Measurements from ENCODE around the gene ADGRV1.

Gene ADGRV1

GRCh38 chr5:91020065-91020800 lies 461.6 kb downstream of the ADGRV1 start:
- Histone ChIP-seq H3K27me3 (ENCODE audit: control insufficient read depth in 5 of 5, insufficient read depth in 4 of 5, low read length in 5 of 5) (no peaks in the 10 kb centered on the region), H3K36me3 (ENCODE audit: control insufficient read depth in 5 of 5, insufficient read depth in 5 of 5, low read length in 5 of 5) (no peaks in the 10 kb centered on the region), H3K4me1 (ENCODE audit: control insufficient read depth in 5 of 5, insufficient read depth in 5 of 5, low read length in 5 of 5) (peaks cover 0 to 54% (median 16%) of the 10 kb centered on the region in 5 donors), H3K9ac (ENCODE audit: low read length in 5 of 5) (no peak overlapping the region), H3K4me3 (ENCODE audit: low read depth in 1 of 5, low read length in 5 of 5) (no peak overlapping the region), H3K27ac (ENCODE audit: low read depth, low read length) (no peak overlapping the region), H3K9me3 (ENCODE audit: control insufficient read depth in 5 of 5, low read length in 5 of 5) (peaks cover 0 to 1% (median 0%) of the 10 kb centered on the region in 5 donors)

- no peak overlapping the region for H3K27ac ChIP-seq (ENCODE audit: low read depth, low read length)
- H3K27me3 ChIP-seq (ENCODE audit: control insufficient read depth in 5 of 5, insufficient read depth in 4 of 5, low read length in 5 of 5), result no peaks in the 10 kb centered on the region
- no peaks in the 10 kb centered on the region for H3K36me3 ChIP-seq (ENCODE audit: control insufficient read depth in 5 of 5, insufficient read depth in 5 of 5, low read length in 5 of 5)
- H3K9me3 ChIP-seq (ENCODE audit: control insufficient read depth in 5 of 5, low read length in 5 of 5), result no peaks in the 10 kb centered on the region
- no peak overlapping the region for H3K4me3 ChIP-seq (ENCODE audit: low read depth in 1 of 5, low read length in 5 of 5)
- no peak overlapping the region for H3K9ac ChIP-seq (ENCODE audit: low read length in 5 of 5)
- peaks cover 0 to 53% (median 10%) of the 10 kb centered on the region in 5 donors for H3K4me1 ChIP-seq (ENCODE audit: control insufficient read depth in 5 of 5, insufficient read depth in 5 of 5, low read length in 5 of 5)
Measured at GRCh38 chr5:91022518-91022917, 463.9 kb downstream of the ADGRV1 start.

- no peaks in the 10 kb centered on the region for H3K36me3 ChIP-seq (ENCODE audit: control insufficient read depth in 5 of 5, insufficient read depth in 5 of 5, low read length in 5 of 5)
- no peak overlapping the region for H3K4me3 ChIP-seq (ENCODE audit: low read depth in 1 of 5, low read length in 5 of 5)
- no peak overlapping the region for H3K9ac ChIP-seq (ENCODE audit: low read length in 5 of 5)
- peaks cover 0 to 40% (median 4%) of the 10 kb centered on the region in 5 donors for H3K4me1 ChIP-seq (ENCODE audit: control insufficient read depth in 5 of 5, insufficient read depth in 5 of 5, low read length in 5 of 5)
- H3K27ac ChIP-seq (ENCODE audit: low read depth, low read length), result no peak overlapping the region
- no peaks in the 10 kb centered on the region for H3K27me3 ChIP-seq (ENCODE audit: control insufficient read depth in 5 of 5, insufficient read depth in 4 of 5, low read length in 5 of 5)
- H3K9me3 ChIP-seq (ENCODE audit: control insufficient read depth in 5 of 5, low read length in 5 of 5), result no peaks in the 10 kb centered on the region
Measured at GRCh38 chr5:91024206-91024605, 465.6 kb downstream of the ADGRV1 start.

GRCh38 chr5:91024727-91025126 lies 466.1 kb downstream of the ADGRV1 start:
- Histone ChIP-seq H3K36me3 (ENCODE audit: control insufficient read depth in 5 of 5, insufficient read depth in 5 of 5, low read length in 5 of 5) (no peaks in the 10 kb centered on the region), H3K9ac (ENCODE audit: low read length in 5 of 5) (no peak overlapping the region), H3K4me3 (ENCODE audit: low read depth in 1 of 5, low read length in 5 of 5) (no peak overlapping the region), H3K9me3 (ENCODE audit: control insufficient read depth in 5 of 5, low read length in 5 of 5) (no peaks in the 10 kb centered on the region), H3K4me1 (ENCODE audit: control insufficient read depth in 5 of 5, insufficient read depth in 5 of 5, low read length in 5 of 5) (peaks cover 0 to 39% (median 4%) of the 10 kb centered on the region in 5 donors), H3K27ac (ENCODE audit: low read depth, low read length) (no peak overlapping the region), H3K27me3 (ENCODE audit: control insufficient read depth in 5 of 5, insufficient read depth in 4 of 5, low read length in 5 of 5) (no peaks in the 10 kb centered on the region)

- H3K9me3 ChIP-seq (ENCODE audit: control insufficient read depth in 5 of 5, low read length in 5 of 5), result no peaks in the 10 kb centered on the region
- no peaks in the 10 kb centered on the region for H3K27me3 ChIP-seq (ENCODE audit: control insufficient read depth in 5 of 5, insufficient read depth in 4 of 5, low read length in 5 of 5)
- peaks cover 0 to 39% (median 4%) of the 10 kb centered on the region in 5 donors for H3K4me1 ChIP-seq (ENCODE audit: control insufficient read depth in 5 of 5, insufficient read depth in 5 of 5, low read length in 5 of 5)
- no peaks in the 10 kb centered on the region for H3K36me3 ChIP-seq (ENCODE audit: control insufficient read depth in 5 of 5, insufficient read depth in 5 of 5, low read length in 5 of 5)
- H3K4me3 ChIP-seq (ENCODE audit: low read depth in 1 of 5, low read length in 5 of 5), result no peak overlapping the region
- no peak overlapping the region for H3K9ac ChIP-seq (ENCODE audit: low read length in 5 of 5)
- no peak overlapping the region for H3K27ac ChIP-seq (ENCODE audit: low read depth, low read length)
Measured at GRCh38 chr5:91025449-91025848, 466.9 kb downstream of the ADGRV1 start.

GRCh38 chr5:91025956-91026355 lies 467.4 kb downstream of the ADGRV1 start:
- no peaks in the 10 kb centered on the region for H3K36me3 ChIP-seq (ENCODE audit: control insufficient read depth in 5 of 5, insufficient read depth in 5 of 5, low read length in 5 of 5)
- H3K9me3 ChIP-seq (ENCODE audit: control insufficient read depth in 5 of 5, low read length in 5 of 5), result no peaks in the 10 kb centered on the region
- no peak overlapping the region for H3K9ac ChIP-seq (ENCODE audit: low read length in 5 of 5)
- no peaks in the 10 kb centered on the region for H3K27me3 ChIP-seq (ENCODE audit: control insufficient read depth in 5 of 5, insufficient read depth in 4 of 5, low read length in 5 of 5)
- peaks cover 0 to 39% (median 4%) of the 10 kb centered on the region in 5 donors for H3K4me1 ChIP-seq (ENCODE audit: control insufficient read depth in 5 of 5, insufficient read depth in 5 of 5, low read length in 5 of 5)
- no peak overlapping the region for H3K27ac ChIP-seq (ENCODE audit: low read depth, low read length)
- H3K4me3 ChIP-seq (ENCODE audit: low read depth in 1 of 5, low read length in 5 of 5), result no peak overlapping the region

GRCh38 chr5:91026466-91026865 lies 467.9 kb downstream of the ADGRV1 start:
- H3K4me3 ChIP-seq (ENCODE audit: low read depth in 1 of 5, low read length in 5 of 5), result no peak overlapping the region
- H3K4me1 ChIP-seq (ENCODE audit: control insufficient read depth in 5 of 5, insufficient read depth in 5 of 5, low read length in 5 of 5), result peaks cover 0 to 39% (median 4%) of the 10 kb centered on the region in 5 donors
- H3K9ac ChIP-seq (ENCODE audit: low read length in 5 of 5), result no peak overlapping the region
- H3K9me3 ChIP-seq (ENCODE audit: control insufficient read depth in 5 of 5, low read length in 5 of 5), result no peaks in the 10 kb centered on the region
- no peak overlapping the region for H3K27ac ChIP-seq (ENCODE audit: low read depth, low read length)
- H3K36me3 ChIP-seq (ENCODE audit: control insufficient read depth in 5 of 5, insufficient read depth in 5 of 5, low read length in 5 of 5), result no peaks in the 10 kb centered on the region
- no peaks in the 10 kb centered on the region for H3K27me3 ChIP-seq (ENCODE audit: control insufficient read depth in 5 of 5, insufficient read depth in 4 of 5, low read length in 5 of 5)

- Histone ChIP-seq H3K9ac (ENCODE audit: low read length in 5 of 5) (no peak overlapping the region), H3K9me3 (ENCODE audit: control insufficient read depth in 5 of 5, low read length in 5 of 5) (no peaks in the 10 kb centered on the region), H3K4me1 (ENCODE audit: control insufficient read depth in 5 of 5, insufficient read depth in 5 of 5, low read length in 5 of 5) (peaks cover 0 to 36% (median 4%) of the 10 kb centered on the region in 5 donors), H3K27me3 (ENCODE audit: control insufficient read depth in 5 of 5, insufficient read depth in 4 of 5, low read length in 5 of 5) (no peaks in the 10 kb centered on the region), H3K27ac (ENCODE audit: low read depth, low read length) (no peak overlapping the region), H3K36me3 (ENCODE audit: control insufficient read depth in 5 of 5, insufficient read depth in 5 of 5, low read length in 5 of 5) (no peaks in the 10 kb centered on the region), H3K4me3 (ENCODE audit: low read depth in 1 of 5, low read length in 5 of 5) (no peak overlapping the region)
Measured at GRCh38 chr5:91027405-91028139, 469.0 kb downstream of the ADGRV1 start.

- H3K4me3 ChIP-seq (ENCODE audit: low read depth in 1 of 5, low read length in 5 of 5), result no peak overlapping the region
- H3K9me3 ChIP-seq (ENCODE audit: control insufficient read depth in 5 of 5, low read length in 5 of 5), result no peaks in the 10 kb centered on the region
- no peak overlapping the region for H3K27ac ChIP-seq (ENCODE audit: low read depth, low read length)
- H3K27me3 ChIP-seq (ENCODE audit: control insufficient read depth in 5 of 5, insufficient read depth in 4 of 5, low read length in 5 of 5), result no peaks in the 10 kb centered on the region
- peaks cover 0 to 32% (median 4%) of the 10 kb centered on the region in 5 donors for H3K4me1 ChIP-seq (ENCODE audit: control insufficient read depth in 5 of 5, insufficient read depth in 5 of 5, low read length in 5 of 5)
- H3K9ac ChIP-seq (ENCODE audit: low read length in 5 of 5), result no peak overlapping the region
- H3K36me3 ChIP-seq (ENCODE audit: control insufficient read depth in 5 of 5, insufficient read depth in 5 of 5, low read length in 5 of 5), result no peaks in the 10 kb centered on the region
Measured at GRCh38 chr5:91028499-91028956, 469.9 kb downstream of the ADGRV1 start.
